ENCODE measurements around the gene IL1RAPL1.

The IL1RAPL1 gene

GRCh38 chrX:29665532-29665931, 1078.3 kb downstream of the IL1RAPL1 start:
- DNase-seq = no peak

- DNase-seq = no peak
These were observed 1079.1 kb downstream of the IL1RAPL1 start for GRCh38 chrX:29666366-29666765.

- DNase-seq = no peak
These were observed 1084.2 kb downstream of the IL1RAPL1 start for GRCh38 chrX:29671421-29671820.

DNA sequence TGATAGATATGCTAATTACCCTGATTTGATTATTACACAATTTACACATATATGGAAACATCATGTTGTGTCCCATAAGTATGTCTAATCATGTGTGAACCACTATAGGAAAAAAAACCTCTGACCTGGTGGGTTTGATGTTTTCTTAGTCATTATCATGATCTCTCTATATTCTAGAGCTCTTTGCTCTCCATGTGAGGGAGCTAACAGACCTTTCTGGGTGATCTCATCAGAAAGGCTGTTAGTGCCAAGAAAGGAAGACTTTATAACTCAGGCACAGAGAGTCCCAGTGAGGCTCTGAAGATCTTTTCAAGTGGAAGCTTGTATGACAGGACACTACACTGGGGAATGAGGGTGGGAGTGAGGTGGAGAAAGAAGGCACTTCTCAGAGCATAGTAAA, 1100.4 kb downstream of the IL1RAPL1 start:
- no peak for DNase-seq

GRCh38 chrX:29690061-29690460, 1102.8 kb downstream of the IL1RAPL1 start:
- no peak for DNase-seq

DNA sequence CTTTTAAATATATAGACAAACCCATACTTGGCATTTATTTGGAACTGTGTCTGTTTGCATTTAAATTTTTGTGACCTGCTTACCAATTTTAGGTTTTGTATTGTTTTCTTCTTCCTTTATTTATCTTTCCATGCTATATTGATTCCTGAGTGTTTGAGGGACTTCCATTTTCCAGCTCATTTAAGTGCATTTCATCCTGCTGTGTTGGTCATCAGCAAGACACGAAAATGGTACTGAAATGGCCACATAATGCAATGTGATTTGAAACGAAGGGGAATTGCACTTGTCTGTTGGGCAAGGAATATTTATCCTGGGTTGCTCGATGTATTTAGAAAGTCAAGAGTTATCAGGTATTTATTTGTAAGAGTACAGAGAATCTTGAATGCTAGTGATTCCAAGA, 1103.8 kb downstream of the IL1RAPL1 start:
- DNase-seq = no peak

GRCh38 chrX:29693912-29694311, 1106.7 kb downstream of the IL1RAPL1 start:
- no peak for DNase-seq

DNA sequence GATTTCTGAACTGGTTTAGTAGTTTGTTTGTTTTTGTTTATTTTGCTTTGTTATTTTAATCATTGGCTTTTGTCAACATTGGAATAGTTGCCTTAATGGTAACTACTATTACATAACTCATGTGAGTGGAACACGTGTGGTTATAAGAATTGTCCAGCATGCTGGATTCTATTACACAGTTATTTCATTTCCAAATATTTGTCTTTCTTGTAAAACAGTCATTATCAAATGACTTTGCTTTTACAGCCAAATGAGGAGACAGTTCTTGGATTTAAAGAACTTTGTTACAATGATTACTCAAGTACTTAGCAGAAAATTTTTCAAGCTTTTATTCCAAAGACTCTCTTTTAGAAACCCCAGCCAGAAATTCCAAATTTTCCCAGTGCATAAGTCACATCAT, 1112.0 kb downstream of the IL1RAPL1 start:
- DNase-seq = no peak

- DNase-seq = no peak
These were observed 1119.8 kb downstream of the IL1RAPL1 start for GRCh38 chrX:29707088-29707487.

DNA sequence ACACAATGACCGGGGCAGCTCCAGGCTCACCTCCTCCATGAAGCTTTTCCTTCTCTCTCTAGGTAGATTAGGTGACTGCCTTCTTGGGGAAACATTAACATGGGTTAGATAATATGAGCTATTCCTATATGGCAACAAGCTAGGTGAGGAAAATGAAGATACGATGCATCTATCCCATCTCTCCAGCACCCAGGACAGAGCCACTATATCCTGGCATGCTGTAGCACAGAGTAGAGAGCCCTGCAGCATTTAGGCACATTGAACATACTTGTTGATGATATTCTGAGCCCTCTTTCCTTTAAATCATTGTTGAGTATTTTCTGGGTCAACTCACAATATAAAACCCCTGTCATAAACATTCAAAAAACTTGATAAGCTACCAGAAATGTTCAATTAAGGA, 1133.9 kb downstream of the IL1RAPL1 start:
- DNase-seq = no peak

DNA sequence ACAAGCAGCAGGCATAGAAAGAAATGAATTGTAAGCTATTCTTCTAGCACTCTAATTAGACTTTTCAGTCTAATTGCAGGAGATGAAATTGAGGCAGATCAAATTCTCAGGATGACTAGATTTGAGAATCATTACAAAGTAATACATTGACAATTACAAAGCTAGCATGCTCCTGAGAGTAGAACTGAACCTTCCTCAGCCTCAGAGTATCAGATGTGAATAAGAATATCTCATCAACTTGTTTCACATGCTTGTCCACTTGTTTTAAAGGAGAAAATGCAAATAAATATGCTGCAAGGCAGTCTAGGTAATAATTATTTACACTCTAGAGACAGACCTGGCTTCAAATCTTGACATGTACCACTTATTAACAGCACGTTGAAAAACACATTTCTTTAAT, 1137.1 kb downstream of the IL1RAPL1 start:
- DNase-seq = no peak

DNA sequence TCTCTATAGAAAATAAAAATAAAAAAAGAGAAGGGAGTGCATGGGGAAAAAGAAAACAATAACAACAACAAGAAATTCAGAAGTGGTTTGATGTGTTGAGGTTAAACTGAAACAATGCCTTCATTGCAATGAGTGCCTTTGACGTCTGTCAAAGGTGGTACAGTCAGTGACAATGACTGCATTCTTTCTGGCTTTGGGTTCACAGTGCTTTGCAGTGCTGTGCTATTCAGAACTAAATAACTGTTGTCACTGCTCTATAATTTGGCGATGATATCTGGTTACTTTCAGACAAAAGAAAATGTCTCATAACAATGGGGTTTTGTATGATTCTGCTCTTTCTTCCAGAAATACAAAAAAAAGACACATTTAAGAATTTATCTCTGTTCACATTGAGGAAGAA, 1139.6 kb downstream of the IL1RAPL1 start:
- no peak for DNase-seq

- DNase-seq = no peak
These were observed 1141.4 kb downstream of the IL1RAPL1 start for GRCh38 chrX:29728639-29729038.

DNA sequence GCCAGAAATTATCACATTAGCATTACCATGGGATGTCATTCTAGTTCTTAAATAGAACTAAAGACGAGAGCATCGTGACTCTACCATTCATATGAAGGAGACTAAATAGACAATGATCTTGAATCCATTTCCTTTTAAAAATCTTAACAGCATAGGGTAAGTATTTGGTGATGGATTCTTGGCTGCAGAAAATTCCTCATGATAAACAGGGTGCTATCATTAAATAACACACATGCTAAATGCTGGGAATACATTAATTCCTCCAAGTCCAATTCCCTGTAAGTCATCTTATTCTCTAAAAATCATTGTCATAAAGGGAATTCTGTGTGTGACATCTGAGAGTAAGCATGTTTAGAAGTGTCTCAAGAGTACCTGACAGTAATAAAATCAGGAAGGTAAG, 1157.7 kb downstream of the IL1RAPL1 start:
- no peak for DNase-seq

GRCh38 chrX:29746326-29746725, 1159.1 kb downstream of the IL1RAPL1 start:
- no peak for DNase-seq

- DNase-seq = no peak
These were observed 1174.8 kb downstream of the IL1RAPL1 start for GRCh38 chrX:29762006-29762405.

GRCh38 chrX:29775890-29776289, 1188.6 kb downstream of the IL1RAPL1 start:
- DNase-seq = no peak

- DNase-seq = no peak
These were observed 1200.4 kb downstream of the IL1RAPL1 start for GRCh38 chrX:29787656-29788055.

GRCh38 chrX:29788991-29789699, 1201.9 kb downstream of the IL1RAPL1 start:
- no peak for DNase-seq

DNA sequence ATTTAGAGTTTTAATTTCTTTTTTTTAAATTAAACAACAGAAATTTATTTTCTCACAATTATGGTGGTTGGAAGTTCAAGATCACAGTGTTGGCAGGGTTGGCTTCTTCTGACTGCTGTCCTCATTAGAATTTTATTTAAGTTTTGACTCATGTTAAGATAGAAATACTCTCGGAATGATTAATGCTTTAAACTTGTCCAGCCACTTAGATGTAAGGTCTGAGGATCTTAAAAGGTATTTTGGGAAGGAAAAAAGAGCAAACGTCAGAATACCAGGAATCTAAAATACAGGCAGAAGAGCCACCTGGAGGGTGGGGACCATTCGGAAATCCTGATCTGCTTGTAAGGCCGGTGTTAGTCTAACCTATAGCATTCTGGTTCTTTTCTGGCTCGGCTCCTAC, 1205.1 kb downstream of the IL1RAPL1 start:
- DNase-seq = no peak

DNA sequence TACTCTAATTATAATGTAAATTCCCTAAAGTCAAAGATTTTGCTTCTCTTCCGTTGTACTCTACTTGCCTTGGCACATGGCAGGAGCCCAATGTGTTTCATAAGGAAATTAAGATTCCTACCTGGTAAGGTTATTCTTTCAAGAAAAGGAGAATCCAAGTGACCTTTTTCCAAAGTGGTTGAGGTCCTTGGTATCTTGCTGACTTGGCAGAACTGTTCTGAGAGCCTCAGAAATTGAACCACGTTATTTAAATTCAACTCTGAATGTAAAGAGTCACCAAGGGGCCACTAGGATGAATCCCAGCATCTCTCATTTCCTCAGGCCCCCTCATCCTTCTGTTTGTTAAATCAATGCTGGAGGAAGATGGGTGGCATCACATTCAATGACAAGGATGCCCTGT, 1209.9 kb downstream of the IL1RAPL1 start:
- DNase-seq = no peak

DNA sequence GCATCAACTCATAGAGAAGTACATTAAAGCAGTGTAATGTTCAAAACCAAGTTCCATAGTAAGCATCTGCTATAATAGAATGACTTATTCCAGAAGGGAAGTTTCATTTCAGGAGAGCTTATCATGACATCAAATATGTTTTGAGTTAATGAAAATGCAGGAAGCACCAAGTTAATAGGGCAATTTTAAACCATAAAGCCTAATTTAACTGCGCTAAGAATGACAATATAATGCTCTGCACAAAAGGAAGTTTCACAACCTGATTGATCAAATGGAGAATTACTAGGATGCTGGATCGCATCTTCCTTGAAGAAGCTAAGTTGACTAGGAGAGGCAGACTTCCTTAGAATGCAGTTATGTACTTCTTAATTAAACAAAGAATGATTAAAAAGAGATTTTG, 1211.2 kb downstream of the IL1RAPL1 start:
- DNase-seq = no peak

DNA sequence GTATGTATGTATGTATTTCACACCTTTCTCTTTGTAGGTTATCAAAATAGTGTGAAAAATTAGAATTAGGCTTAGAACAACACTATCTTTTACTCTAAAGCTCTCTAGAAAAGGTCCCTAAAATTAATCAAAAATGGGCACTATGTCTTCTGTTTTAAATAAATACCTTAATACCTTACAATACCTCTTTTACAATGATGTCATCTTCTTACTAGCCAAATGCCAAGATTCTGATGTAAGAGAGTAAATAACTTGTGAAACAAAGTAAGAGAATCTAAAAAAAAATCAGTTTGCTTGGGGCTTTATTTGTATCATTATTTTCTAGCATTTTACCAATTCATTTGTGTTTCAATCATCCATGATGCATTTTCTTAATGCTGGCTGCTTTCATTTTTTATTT, 1225.9 kb downstream of the IL1RAPL1 start:
- no peak for DNase-seq

DNA sequence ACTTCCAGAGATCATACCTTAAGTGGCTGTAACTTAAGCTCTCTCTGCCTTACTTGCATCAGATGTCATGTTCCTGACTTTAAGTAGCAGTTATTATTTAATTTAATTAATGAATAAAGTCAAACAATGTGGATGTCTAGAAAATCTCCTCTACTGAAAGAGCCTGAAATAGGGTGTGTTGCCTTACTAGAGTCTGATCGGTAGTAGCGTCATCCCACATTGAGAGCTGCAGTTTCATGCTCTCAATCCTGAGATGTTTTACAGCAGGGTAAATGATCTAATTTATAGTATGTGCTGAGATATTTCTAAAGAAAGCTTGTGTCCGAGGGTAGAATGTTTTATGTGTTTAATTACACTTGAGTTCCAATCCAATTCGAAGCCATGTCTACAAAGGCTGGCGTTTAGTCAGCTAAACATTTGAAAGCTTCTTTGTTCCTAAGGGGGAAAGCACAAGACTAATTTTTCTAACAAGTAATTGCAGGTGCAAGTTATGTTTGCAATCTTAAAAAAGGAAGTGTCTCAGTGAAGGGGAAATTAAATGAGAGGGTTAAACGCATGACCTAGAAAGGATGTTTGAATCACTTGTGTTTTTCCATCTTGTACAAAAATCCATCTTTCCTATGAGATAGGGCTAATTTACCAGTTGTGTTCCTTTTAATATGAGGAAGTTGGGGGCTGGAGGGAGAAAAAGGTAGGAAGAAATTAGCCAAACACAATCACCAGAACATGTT, 1237.1 kb downstream of the IL1RAPL1 start:
- no peak for DNase-seq

DNA sequence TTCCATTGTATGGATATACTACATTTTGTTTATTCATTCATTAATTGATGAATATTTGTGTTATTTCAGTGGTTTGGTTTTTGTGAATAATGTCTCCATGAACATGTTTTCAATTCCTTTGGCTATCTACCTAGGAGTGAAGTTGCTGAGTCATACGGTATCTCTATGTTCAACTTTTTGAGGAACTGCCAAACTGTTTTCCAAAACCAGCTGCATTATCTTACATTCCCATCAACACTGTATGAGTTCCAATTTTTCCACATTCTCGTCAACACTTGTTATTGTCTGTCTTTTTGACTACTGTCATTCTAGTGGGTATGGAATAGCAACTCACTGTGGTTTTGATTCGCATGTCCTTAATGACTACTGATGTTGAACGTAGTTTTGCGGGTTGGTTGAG, 1239.5 kb downstream of the IL1RAPL1 start:
- no peak for DNase-seq
